ENCODE data around the gene STAT5A. TPM values are rescaled to one million over a fixed set of nuclear protein-coding genes. Genes with fewer than 3 reads are reported as not detected.
A peak's percentile ranks its signal among the peaks of the same experiment; 100 is the strongest.

Gene STAT5A
- total RNA-seq, 1 donor from 2014 or later, result 36.1 TPM

DNA sequence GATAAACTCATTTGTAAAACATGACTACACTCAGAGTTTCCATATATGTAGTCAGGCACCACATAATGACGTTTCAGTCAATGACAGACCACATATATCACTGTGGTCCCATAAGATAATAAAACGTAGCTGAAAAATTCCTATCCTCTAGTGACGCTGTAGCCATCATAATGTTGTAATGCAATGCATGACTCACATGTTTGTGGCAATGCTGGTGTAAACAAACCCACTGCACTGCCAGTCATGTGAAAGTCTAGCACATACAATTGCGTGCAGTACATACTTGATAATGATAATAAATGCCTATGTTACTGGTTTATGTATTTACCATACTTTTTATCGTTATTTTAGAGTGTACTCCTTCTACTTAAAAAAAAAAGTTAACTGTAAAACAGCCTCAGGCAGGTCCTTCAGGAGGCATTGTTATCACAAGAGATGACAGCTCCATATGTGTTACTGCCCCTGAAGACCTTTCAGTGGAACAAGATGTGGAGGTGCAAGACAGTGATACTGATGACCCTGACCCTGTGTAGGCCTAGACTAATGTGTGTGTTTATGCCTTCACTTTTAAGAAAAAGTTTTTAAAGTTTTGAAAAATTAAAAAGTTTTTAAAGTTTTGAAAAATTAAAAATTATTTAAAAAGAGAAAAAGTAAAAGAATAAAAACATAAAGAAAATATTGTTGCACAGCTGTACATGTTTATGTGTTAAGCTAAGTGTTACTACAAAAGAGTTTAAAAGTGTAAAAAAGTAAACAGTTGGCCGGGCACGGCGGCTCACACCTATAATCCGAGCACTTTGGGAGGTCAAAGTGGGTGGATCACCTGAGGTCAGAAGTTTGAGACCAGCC is 21.2 kb upstream of the STAT5A start:
- DNase-seq (ENCODE audit: low read depth, low spot score), result no peak

- no peak for DNase-seq (ENCODE audit: low read depth, low spot score)
Measured at GRCh38 chr17:42268236-42268635, 20.1 kb upstream of the STAT5A start.

GRCh38 chr17:42270170-42270535 is 18.1 kb upstream of the STAT5A start:
- no peak for DNase-seq (ENCODE audit: low read depth, low spot score)

- no peak for DNase-seq (ENCODE audit: low read depth, low spot score)
Measured at GRCh38 chr17:42270596-42270995, 17.7 kb upstream of the STAT5A start.

DNA sequence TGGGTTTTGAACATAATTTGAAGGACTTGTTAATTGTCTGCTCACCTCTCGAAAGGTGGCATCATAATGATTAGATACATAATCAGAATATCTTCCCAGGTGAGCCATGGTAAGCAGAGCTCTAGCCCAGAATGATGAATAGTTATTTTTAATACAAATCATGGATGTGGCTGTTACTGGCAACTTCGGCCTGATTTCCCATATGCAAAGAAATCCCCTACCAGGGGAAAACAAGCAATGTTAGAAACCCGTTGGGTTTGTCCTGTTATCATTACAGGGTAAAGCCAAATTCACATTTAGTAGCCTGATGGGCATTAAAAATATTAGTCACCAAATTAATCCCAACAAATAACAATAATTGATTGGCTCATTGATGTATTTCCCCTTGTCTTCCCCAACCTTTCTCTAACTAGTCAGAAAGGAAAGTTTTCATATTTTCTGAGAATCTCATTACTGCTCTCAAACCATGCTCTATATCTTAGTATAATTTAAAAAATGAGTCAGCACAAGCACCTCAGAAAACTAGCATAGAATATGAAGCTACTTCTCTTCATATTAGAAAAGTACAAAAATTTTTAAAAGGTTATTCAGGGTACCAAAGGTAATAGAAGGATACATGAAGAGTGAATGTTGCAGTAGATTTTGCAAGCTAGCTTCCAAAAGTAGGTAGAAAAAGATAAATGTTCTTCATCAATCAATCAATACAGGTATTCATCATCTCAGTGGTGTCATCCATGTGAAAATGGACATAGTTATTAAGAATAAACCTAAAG is 17.1 kb upstream of the STAT5A start:
- DNase-seq (ENCODE audit: low read depth, low spot score), result no peak

- DNase-seq (ENCODE audit: low read depth, low spot score), result no peak
Measured at GRCh38 chr17:42271779-42272035, 16.6 kb upstream of the STAT5A start.

- DNase-seq (ENCODE audit: low read depth, low spot score), result no peak
Measured at GRCh38 chr17:42272162-42272907, 16.0 kb upstream of the STAT5A start.

DNA sequence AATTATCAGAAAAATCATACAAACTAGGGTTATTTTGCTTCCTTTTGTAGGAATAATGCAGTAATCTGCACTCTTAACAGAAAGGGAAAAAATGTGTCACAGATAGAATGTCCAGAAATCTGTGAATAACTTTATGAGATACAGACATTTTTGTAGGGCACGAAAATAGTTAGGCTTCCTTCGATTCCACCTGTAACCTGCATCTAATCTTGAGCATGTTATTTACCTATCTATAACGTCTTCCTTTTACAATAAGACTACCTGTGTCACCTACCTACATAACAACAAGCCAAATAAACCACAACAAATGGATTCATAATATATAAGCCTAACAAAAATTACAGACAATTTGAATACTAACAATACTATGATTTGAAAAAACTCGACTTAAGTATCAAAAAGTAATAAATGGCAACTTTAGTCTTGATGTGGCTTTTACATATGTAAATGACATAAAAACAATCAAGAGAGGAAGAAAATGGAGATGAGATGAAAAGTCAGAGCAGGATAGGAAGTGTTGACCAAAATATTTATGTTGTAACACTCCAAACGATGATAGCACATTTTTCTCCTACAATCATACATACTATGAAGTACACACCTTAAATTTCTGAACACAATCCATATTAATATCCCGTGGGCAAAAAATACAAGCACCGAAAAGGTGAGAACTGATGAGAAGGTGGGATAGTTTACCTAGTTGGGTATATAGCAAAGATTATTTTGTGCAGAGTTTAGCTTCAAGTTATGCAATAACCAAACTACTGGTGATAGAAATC is 14.6 kb upstream of the STAT5A start:
- DNase-seq (ENCODE audit: low read depth, low spot score), result no peak

GRCh38 chr17:42274253-42274542 is 14.1 kb upstream of the STAT5A start:
- no peak for DNase-seq (ENCODE audit: low read depth, low spot score)

DNA sequence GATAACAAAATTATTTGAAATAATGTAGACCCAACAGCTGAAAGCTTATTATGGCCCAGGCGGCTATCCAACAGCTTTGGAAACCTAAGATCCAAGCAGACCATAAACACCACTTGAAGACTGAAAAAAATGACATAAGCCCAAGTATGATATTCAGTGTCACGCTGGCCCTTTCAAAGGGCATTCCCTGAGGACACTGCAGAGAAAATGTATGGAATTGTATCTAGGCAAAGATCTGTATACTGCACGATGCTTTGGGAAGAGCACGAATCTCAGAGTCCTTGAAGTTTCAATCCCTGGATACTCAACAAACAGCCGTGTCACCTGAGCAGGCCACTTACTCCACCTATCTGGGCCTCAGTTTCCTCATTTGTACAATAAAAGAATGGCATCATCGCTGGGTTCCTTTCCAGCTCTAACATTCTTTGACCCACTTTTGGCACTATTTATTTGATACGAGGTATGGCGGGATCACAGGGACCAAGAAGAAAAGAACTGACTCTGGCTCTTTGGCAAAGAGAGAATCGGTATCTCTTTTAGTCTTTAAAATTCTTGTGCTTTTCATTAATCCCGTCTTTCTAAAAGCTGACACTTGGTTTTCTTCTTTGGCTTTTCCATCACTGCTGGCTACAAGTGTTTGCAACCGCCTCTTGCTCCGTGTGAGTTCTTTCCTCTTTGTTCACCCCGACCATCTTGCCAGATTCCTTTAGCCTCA is 13.3 kb upstream of the STAT5A start:
- DNase-seq (ENCODE audit: low read depth, low spot score), result no peak

DNA sequence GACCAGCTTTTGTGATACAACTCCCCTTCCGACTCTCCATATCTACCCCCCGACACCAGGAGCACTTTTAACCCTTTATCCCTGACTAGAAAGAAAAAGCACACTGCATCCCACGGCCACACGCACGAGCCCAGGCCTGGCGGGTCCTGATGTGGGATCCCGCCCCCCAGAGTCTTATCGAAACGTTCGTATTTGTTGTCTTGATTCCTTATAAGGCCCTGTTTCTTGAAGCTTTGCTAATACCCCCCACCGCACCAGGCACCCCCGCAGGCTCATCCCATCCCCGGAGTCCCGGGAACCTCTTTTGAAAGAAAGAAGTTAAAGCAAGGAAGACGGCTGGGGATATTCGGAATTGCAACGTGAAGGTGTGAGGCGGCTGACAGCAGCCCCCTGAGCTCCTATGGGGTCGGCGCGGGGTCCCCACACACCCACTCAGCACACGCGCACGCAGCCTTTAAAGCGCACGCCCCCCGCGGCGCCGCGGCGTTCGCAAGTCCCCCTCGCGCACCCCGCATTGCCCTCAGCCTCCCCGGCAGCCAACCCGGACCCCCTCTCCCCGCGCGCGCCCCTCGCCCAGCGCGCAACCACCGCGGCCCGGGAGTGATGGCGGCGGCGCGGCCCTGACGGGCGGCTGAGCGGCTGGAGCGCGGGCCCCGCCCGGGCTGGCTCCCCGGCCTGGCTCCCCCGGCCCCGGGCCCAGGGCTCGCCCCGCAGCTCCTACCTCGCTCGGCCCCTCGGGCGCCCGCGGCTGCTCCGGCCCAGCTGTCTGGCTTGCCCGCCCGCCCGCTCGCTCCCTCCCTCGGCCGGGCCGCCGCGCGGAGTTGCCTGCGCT is 12.6 kb upstream of the STAT5A start:
- no peak for DNase-seq (ENCODE audit: low read depth, low spot score)

GRCh38 chr17:42276359-42276608 is 12.0 kb upstream of the STAT5A start, which contains the start of gene STAT5B:
STAT5B (minus strand) TSS chr17:42276391; CDS start chr17:42232127, 44,264 bp downstream.
- DNase-seq (ENCODE audit: low read depth, low spot score), result no peak

GRCh38 chr17:42276609-42277341 is 11.5 kb upstream of the STAT5A start:
- peak; percentile 55 for DNase-seq (ENCODE audit: low read depth, low spot score)

- no peak for DNase-seq (ENCODE audit: low read depth, low spot score)
Measured at GRCh38 chr17:42277342-42277712, 11.0 kb upstream of the STAT5A start.

- DNase-seq (ENCODE audit: low read depth, low spot score), result no peak
Measured at GRCh38 chr17:42279776-42280630, 8.3 kb upstream of the STAT5A start.

GRCh38 chr17:42281571-42282096 is 6.7 kb upstream of the STAT5A start:
- no peak for DNase-seq (ENCODE audit: low read depth, low spot score)

- no peak for DNase-seq (ENCODE audit: low read depth, low spot score)
Measured at GRCh38 chr17:42282478-42283080, 5.7 kb upstream of the STAT5A start.

All from pulmonary artery endothelial cell (primary cell).